Ammon's horn (tissue), 1 donor: ENCODE measurements around the gene BNC2.

Experiments used
- DNase-seq: peaks from one replicate; pipeline ENCODE4 v3.0.0-alpha.2; 2016; ENCODE audit warnings: low spot score

Gene BNC2

GRCh38 chr9:16767366-16767765 lies 103.1 kb downstream of the BNC2 start:
- DNase-seq, result no peak

GRCh38 chr9:16763946-16764345 lies 106.5 kb downstream of the BNC2 start:
- no peak for DNase-seq

- DNase-seq, result no peak
These were observed 114.9 kb downstream of the BNC2 start for GRCh38 chr9:16755467-16756160.

GRCh38 chr9:16754662-16755061 lies 115.8 kb downstream of the BNC2 start:
- DNase-seq, result no peak

GRCh38 chr9:16753256-16753655 lies 117.2 kb downstream of the BNC2 start:
- DNase-seq, result no peak

- DNase-seq, result no peak
These were observed 117.9 kb downstream of the BNC2 start for GRCh38 chr9:16752601-16753000.

GRCh38 chr9:16750553-16750952 lies 119.9 kb downstream of the BNC2 start:
- no peak for DNase-seq

GRCh38 chr9:16745359-16745758 lies 125.1 kb downstream of the BNC2 start:
- DNase-seq, result no peak

- DNase-seq, result no peak
These were observed 126.1 kb downstream of the BNC2 start for GRCh38 chr9:16744394-16744793.

- no peak for DNase-seq
These were observed 127.1 kb downstream of the BNC2 start for GRCh38 chr9:16743375-16743774.

GRCh38 chr9:16735001-16735400 lies 135.5 kb downstream of the BNC2 start:
- DNase-seq, result no peak

GRCh38 chr9:16732546-16732945 lies 137.9 kb downstream of the BNC2 start:
- no peak for DNase-seq

GRCh38 chr9:16730162-16730561 lies 140.3 kb downstream of the BNC2 start:
- DNase-seq, result no peak

- DNase-seq, result no peak
These were observed 140.8 kb downstream of the BNC2 start for GRCh38 chr9:16729651-16730050.

GRCh38 chr9:16728137-16728508 lies 142.3 kb downstream of the BNC2 start:
- DNase-seq, result no peak

GRCh38 chr9:16727452-16728136 lies 142.9 kb downstream of the BNC2 start:
- DNase-seq, result no peak

GRCh38 chr9:16726718-16727451 lies 143.6 kb downstream of the BNC2 start:
- peak; percentile 58 for DNase-seq

- DNase-seq, result no peak
These were observed 144.4 kb downstream of the BNC2 start for GRCh38 chr9:16726029-16726428.

- no peak for DNase-seq
These were observed 145.4 kb downstream of the BNC2 start for GRCh38 chr9:16725066-16725465.

GRCh38 chr9:16721972-16722371 lies 148.5 kb downstream of the BNC2 start:
- no peak for DNase-seq

GRCh38 chr9:16720386-16720785 lies 150.1 kb downstream of the BNC2 start:
- DNase-seq, result no peak

GRCh38 chr9:16719921-16720320 lies 150.5 kb downstream of the BNC2 start:
- no peak for DNase-seq

GRCh38 chr9:16718952-16719351 lies 151.5 kb downstream of the BNC2 start:
- no peak for DNase-seq
